MM.1S (cell line): ENCODE measurements around the gene TMEM209.

Experiments used
- DNase-seq: peaks from one replicate; pipeline ENCODE4 v3.0.0-alpha.2; 2015
- H2AFZ ChIP-seq: fragments of 300-600 bp; sonication (generic); 2 replicates; pipeline ENCODE4 v1.6.0; 2016; ENCODE audit warnings: antibody characterized with exemption, low read length
- H3F3A ChIP-seq: fragments of 300-600 bp; sonication (generic); 2 replicates; pipeline ENCODE4 v1.6.1; 2016; ENCODE audit warnings: mild to moderate bottlenecking, antibody characterized with exemption, low read length, moderate library complexity, mixed read lengths; ENCODE audit not compliant: insufficient read depth
- H3K27ac ChIP-seq: fragments of 300-600 bp; sonication (generic); 2 replicates; pipeline ENCODE4 v1.5.1; 2016; ENCODE audit warnings: mild to moderate bottlenecking, low read length
- H3K27me3 ChIP-seq: fragments of 300-600 bp; sonication (generic); replicated peaks from 2 replicates; pipeline ENCODE4 v1.6.0; 2016; ENCODE audit warnings: low read length; ENCODE audit not compliant: insufficient read depth
- H3K36me3 ChIP-seq: fragments of 300-600 bp; sonication (generic); replicated peaks from 2 replicates; pipeline ENCODE4 v1.6.1; 2016; ENCODE audit warnings: mild to moderate bottlenecking, low read length, mixed read lengths; ENCODE audit not compliant: insufficient read depth
- H3K4me1 ChIP-seq: fragments of 300-600 bp; sonication (generic); 2 replicates; pipeline ENCODE4 v1.6.1; 2016; ENCODE audit warnings: low read length, mixed read lengths
- H3K4me2 ChIP-seq: fragments of 300-600 bp; sonication (generic); 2 replicates; pipeline ENCODE4 v1.6.0; 2016; ENCODE audit warnings: low read depth, low read length
- H3K4me3 ChIP-seq: fragments of 300-600 bp; sonication (generic); 2 replicates; pipeline ENCODE4 v1.5.1; 2016; ENCODE audit warnings: low read length, mixed read lengths
- H3K79me2 ChIP-seq: fragments of 300-600 bp; sonication (generic); 2 replicates; pipeline ENCODE4 v1.6.1; 2016; ENCODE audit warnings: mixed run types, low read length, mixed read lengths
- H3K9ac ChIP-seq: fragments of 300-600 bp; sonication (generic); 2 replicates; pipeline ENCODE4 v1.6.1; 2016; ENCODE audit warnings: low read length, mixed read lengths
- H3K9me2 ChIP-seq: fragments of 300-600 bp; sonication (generic); replicated peaks from 2 replicates; pipeline ENCODE4 v1.6.1; 2016; ENCODE audit warnings: mild to moderate bottlenecking, low read length, mixed read lengths; ENCODE audit not compliant: insufficient read depth
- H3K9me3 ChIP-seq: fragments of 300-600 bp; sonication (generic); replicated peaks from 2 replicates; pipeline ENCODE4 v1.6.1; 2016; ENCODE audit warnings: mild to moderate bottlenecking, low read length, mixed read lengths; ENCODE audit not compliant: insufficient read depth
- H4K20me1 ChIP-seq: fragments of 300-600 bp; sonication (generic); 2 replicates; pipeline ENCODE4 v1.6.1; 2016; ENCODE audit warnings: mild to moderate bottlenecking, low read length, moderate library complexity, mixed read lengths; ENCODE audit not compliant: insufficient read depth
- CTCF ChIP-seq: fragments of 300-600 bp; sonication (generic); IDR thresholded peaks from 2 replicates; pipeline ENCODE4 v1.5.1; 2016; ENCODE audit warnings: antibody characterized with exemption, low read length, mixed read lengths
- EZH2 ChIP-seq: fragments of 300-600 bp; sonication (generic); optimal IDR thresholded peaks from 2 replicates; pipeline ENCODE3; 2017; ENCODE audit warnings: low read depth, mild to moderate bottlenecking, antibody characterized with exemption, low read length, mixed read lengths
- EZH2phosphoT487 ChIP-seq: fragments of 300-600 bp; sonication (generic); IDR thresholded peaks from 2 replicates; pipeline ENCODE4 v1.6.1; 2018; ENCODE audit warnings: antibody characterized with exemption, low read length

Gene TMEM209

GRCh38 chr7:130216750-130217149, 11.5 kb upstream of the TMEM209 start:
- no peak for TF ChIP-seq EZH2phosphoT487
- TF ChIP-seq EZH2 = no peak
- TF ChIP-seq CTCF = no peak
- Histone ChIP-seq H3K4me1 (no peaks in the 10 kb centered on the region), H3K9ac (no peak overlapping the region), H3K27me3 (no peaks in the 10 kb centered on the region), H3K79me2 (no peaks in the 10 kb centered on the region), H3K9me2 (no peaks in the 10 kb centered on the region), H3K4me3 (no peak overlapping the region), H3K9me3 (no peaks in the 10 kb centered on the region), H4K20me1 (no peaks in the 10 kb centered on the region), H2AFZ (no peak overlapping the region), H3F3A (no peaks in the 10 kb centered on the region), H3K27ac (no peak overlapping the region), H3K36me3 (no peaks in the 10 kb centered on the region), H3K4me2 (no peak overlapping the region)
- DNase-seq = no peak

GRCh38 chr7:130216025-130216424, 10.8 kb upstream of the TMEM209 start:
- no peak overlapping the region for H3K9ac ChIP-seq
- no peak overlapping the region for H2AFZ ChIP-seq
- H3K4me1 ChIP-seq = no peaks in the 10 kb centered on the region
- H3K9me2 ChIP-seq = no peaks in the 10 kb centered on the region
- TF ChIP-seq CTCF (no peak), EZH2phosphoT487 (no peak), EZH2 (no peak)
- no peaks in the 10 kb centered on the region for H3K9me3 ChIP-seq
- H4K20me1 ChIP-seq = no peaks in the 10 kb centered on the region
- no peak overlapping the region for H3K27ac ChIP-seq
- no peak for DNase-seq
- no peak overlapping the region for H3K4me2 ChIP-seq
- no peaks in the 10 kb centered on the region for H3K27me3 ChIP-seq
- no peaks in the 10 kb centered on the region for H3K36me3 ChIP-seq
- H3K79me2 ChIP-seq = no peaks in the 10 kb centered on the region
- no peak overlapping the region for H3K4me3 ChIP-seq
- no peaks in the 10 kb centered on the region for H3F3A ChIP-seq

- no peaks in the 10 kb centered on the region for H3K79me2 ChIP-seq
- no peak overlapping the region for H2AFZ ChIP-seq
- no peak overlapping the region for H3K4me2 ChIP-seq
- no peak for DNase-seq
- H3K27me3 ChIP-seq = no peaks in the 10 kb centered on the region
- no peak overlapping the region for H3K9ac ChIP-seq
- no peak overlapping the region for H3K27ac ChIP-seq
- no peaks in the 10 kb centered on the region for H3K4me1 ChIP-seq
- no peaks in the 10 kb centered on the region for H3K36me3 ChIP-seq
- H3F3A ChIP-seq = no peaks in the 10 kb centered on the region
- H3K9me3 ChIP-seq = no peaks in the 10 kb centered on the region
- TF ChIP-seq EZH2phosphoT487 = no peak
- no peak for TF ChIP-seq EZH2
- TF ChIP-seq CTCF = no peak
- no peaks in the 10 kb centered on the region for H4K20me1 ChIP-seq
- H3K4me3 ChIP-seq = no peak overlapping the region
- H3K9me2 ChIP-seq = no peaks in the 10 kb centered on the region
Measured at GRCh38 chr7:130213828-130214227, 8.6 kb upstream of the TMEM209 start.
